Gastrocnemius medialis (tissue), 4 donors: ENCODE results near the gene RYR3.
A peak's percentile ranks its signal among the peaks of the same experiment; 100 is the strongest.

Experiments
- POLR2A ChIP-seq, 2 donors: fragments of 450-650 bp; IDR thresholded peaks; one replicate each; pipeline ENCODE4 v1.6.1; 2017; ENCODE audit warnings: antibody characterized with exemption in 2 of 2, mild to moderate bottlenecking in 2 of 2, moderate library complexity in 2 of 2
- TF ChIP-seq, protein P1 (sequence below), 5 experiments: fragments of 450-650 bp in 3 of 5; fragments of 200-600 bp in 2 of 5; sonication (generic) in 2 of 5; IDR thresholded peaks in 4 of 5; conservative IDR thresholded peaks in 1 of 5; 1 replicate in 4 of 5; 2 replicates in 1 of 5; pipeline ENCODE4 v1.5.1; 2016 to 2019; ENCODE audit warnings: antibody characterized with exemption in 5 of 5, mild to moderate bottlenecking in 3 of 5, moderate library complexity in 3 of 5

DNA sequence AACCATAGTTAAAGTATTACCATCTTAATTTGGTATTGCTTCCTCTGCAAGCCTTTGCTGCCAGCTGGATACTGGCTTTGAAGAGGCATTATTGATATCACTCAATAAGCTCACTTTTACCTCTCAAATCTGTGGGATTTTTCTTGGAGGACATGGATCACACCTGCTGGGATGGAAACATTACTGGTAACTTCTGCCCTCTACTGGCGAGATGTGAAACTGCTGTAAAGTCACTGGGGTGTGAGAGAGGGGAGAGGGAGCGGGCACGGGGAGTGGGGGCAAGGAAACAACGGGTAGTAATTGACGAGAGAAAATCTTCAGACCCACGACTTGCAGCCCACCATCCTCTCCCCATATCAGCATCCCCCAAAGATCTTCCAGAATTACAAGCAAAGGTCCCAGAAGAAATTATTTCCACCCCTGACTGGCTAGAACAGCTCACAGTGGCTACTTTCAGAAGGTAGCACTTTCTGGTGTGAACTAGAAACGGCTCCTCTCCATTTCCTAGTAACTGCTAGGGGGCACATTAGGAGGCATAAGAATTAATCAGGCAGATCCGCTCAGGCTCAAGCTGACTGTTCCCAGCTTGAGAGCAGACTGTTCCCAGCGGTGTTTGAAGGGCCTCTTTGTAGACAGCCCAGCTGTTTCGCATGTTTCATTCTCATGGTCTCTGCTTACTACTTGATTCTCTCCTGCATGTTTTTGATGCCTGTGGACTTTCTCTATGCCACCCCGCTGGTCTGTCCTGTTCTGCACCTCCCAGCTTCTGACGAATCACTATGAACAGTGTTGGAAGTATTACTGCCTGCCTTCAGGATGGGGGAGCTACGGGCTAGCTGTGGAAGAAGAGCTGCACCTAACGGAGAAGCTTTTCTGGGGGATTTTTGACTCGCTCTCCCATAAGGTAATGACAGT lies 427.2 kb downstream of the RYR3 start:
- TF ChIP-seq, protein P1, sequence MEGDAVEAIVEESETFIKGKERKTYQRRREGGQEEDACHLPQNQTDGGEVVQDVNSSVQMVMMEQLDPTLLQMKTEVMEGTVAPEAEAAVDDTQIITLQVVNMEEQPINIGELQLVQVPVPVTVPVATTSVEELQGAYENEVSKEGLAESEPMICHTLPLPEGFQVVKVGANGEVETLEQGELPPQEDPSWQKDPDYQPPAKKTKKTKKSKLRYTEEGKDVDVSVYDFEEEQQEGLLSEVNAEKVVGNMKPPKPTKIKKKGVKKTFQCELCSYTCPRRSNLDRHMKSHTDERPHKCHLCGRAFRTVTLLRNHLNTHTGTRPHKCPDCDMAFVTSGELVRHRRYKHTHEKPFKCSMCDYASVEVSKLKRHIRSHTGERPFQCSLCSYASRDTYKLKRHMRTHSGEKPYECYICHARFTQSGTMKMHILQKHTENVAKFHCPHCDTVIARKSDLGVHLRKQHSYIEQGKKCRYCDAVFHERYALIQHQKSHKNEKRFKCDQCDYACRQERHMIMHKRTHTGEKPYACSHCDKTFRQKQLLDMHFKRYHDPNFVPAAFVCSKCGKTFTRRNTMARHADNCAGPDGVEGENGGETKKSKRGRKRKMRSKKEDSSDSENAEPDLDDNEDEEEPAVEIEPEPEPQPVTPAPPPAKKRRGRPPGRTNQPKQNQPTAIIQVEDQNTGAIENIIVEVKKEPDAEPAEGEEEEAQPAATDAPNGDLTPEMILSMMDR (IDR thresholded peaks at IDR 0.05 in 4 of 5, conservative IDR thresholded peaks at IDR 0.05 in 1 of 5): peak in 4 of 5 experiments; percentile 33 to 70 (median 44)
- no peak for TF ChIP-seq POLR2A (IDR thresholded peaks at IDR 0.05)
